ENCODE data around the gene EEF1AKMT3. TPM values are rescaled to one million over a fixed set of nuclear protein-coding genes. Genes with fewer than 3 reads are reported as not detected.

Gene EEF1AKMT3
- total RNA-seq, 2 experiments from 2014 or later = 3.6 to 4.6 TPM

DNA sequence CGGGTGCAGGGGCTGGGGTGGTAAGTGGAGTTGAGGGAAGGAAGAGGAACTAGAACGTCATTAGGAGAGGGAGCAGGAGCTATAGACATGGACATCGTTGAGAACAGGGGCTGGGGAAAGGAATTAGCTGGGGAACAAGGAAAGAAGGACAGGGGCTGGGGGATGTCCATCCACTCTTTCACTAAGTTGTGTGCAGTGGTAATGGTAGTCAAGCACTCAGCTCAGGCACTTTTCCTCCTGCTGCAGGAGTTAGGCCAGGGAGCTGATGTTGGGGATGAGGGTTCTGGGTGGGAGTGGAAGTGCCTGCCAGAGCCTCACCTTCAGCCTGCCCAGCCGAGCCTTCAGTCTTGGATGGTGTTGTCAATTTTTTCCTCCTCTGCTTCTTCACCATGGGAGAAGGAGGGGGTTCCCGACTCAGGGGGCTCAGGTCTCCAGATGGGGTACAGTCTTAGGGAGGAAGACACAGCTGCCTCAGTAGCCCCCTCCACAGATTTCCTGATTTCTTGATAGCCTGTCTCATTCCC, 43.0 kb upstream of the EEF1AKMT3 start:
- Mint-ChIP-seq H3K4me3 (no peak overlapping the region), H3K36me3 (ENCODE audit: low read depth) (peaks cover 38% of the 10 kb centered on the region), H3K4me1 (ENCODE audit: low read depth) (no peaks in the 10 kb centered on the region), H3K27me3 (ENCODE audit: low read depth) (no peaks in the 10 kb centered on the region), H3K27ac (no peak overlapping the region), H3K9me3 (no peaks in the 10 kb centered on the region)
- CTCF ChIA-PET = interaction anchor here (1.2 to 1.9 kb wide), 3 partner anchors 12 to 148 kb away, joined by 3 to 7 read pairs (median 4); no protein-coding TSS in a partner anchor
- intact Hi-C loops (cut with micrococcal nuclease) = no loop called here
- no peak for DNase-seq

DNA sequence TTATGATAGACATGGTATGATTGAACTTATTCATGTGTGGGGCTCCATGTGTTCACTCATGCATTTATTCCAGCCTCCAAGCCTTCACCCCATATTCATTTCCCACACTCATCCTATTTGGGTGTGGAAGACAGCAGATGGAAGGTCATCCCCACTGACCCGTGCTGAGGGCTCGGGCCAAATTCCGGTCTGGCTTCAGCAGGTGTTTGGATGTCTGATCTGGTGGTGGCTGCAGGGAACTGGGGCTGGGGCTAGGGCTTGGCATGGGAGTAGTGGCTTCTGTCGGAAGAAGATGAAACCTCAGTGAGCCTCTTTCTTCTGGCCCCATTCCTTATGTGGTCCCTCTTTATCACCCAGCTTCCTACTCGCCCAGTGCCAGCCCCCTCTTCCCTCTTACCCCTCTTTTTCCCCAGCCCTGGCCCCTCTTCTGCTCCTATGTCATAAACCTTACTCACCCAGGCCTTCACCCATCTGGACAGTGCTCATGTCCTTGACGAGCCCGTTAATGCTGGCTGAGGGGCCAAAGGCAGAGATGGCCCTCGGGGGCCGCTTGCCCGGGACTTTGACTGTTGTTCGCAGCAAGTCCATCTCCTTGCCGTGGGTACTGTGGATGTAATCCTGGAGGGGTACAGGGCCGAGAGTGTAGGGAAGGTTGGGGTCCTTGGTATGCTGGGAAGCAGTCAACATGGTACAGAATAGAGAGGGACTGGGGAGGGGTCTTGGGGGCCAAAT, 41.9 kb upstream of the EEF1AKMT3 start:
- intact Hi-C loops (cut with micrococcal nuclease) = no loop called here
- Mint-ChIP-seq H3K36me3 (ENCODE audit: low read depth) (peaks cover 40% of the 10 kb centered on the region), H3K9me3 (no peaks in the 10 kb centered on the region), H3K27ac (no peak overlapping the region), H3K4me1 (ENCODE audit: low read depth) (no peaks in the 10 kb centered on the region), H3K4me3 (no peak overlapping the region), H3K27me3 (ENCODE audit: low read depth) (no peaks in the 10 kb centered on the region)
- CTCF ChIA-PET = interaction anchor here (1.8 kb wide), 1 partner anchor 149 kb away, joined by 4 read pairs; no protein-coding TSS in a partner anchor
- no peak for DNase-seq

DNA sequence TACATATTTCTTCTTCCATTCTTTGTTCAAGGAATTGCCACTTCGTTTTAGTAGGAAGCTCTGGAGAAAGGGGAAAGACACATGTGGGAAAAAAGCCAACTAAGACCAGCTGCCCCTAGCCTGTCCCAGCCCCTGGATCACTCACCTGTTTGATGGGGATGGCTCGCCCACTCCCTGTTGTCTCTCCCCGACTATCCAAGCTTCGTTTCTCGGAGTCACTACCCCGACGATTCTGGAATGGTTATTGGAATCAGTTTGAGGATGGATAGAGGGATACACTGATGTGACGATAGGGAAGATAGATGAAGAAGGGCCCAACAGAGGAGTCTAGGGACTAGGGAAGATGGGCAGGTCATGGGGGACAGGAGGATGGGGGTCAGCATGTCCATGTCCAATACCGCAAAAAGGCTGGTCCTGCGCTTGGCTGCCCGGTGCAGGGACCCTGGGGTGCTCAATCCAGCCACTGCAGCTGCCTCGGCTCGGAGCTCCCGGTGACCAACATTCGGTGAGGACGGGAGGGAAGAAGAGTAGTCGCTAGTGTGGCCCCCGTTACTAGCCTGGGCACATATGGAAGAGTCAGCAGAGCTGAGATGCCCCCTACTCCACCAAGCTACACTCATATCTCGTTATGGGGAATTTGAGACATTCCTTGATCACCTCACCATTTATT, 40.9 kb upstream of the EEF1AKMT3 start:
- intact Hi-C loops (cut with micrococcal nuclease) = no loop called here
- Mint-ChIP-seq H3K9me3 (no peaks in the 10 kb centered on the region), H3K4me1 (ENCODE audit: low read depth) (peaks cover 2% of the 10 kb centered on the region), H3K36me3 (ENCODE audit: low read depth) (peaks cover 36% of the 10 kb centered on the region), H3K27me3 (ENCODE audit: low read depth) (no peaks in the 10 kb centered on the region), H3K27ac (no peak overlapping the region), H3K4me3 (no peak overlapping the region)
- no peak for DNase-seq
- CTCF ChIA-PET = interaction anchor here (0.7 to 0.9 kb wide), 3 partner anchors 10 to 28 kb away, joined by 4 read pairs; no protein-coding TSS in a partner anchor

GRCh38 chr12:57732270-57732669, 40.1 kb upstream of the EEF1AKMT3 start:
- no peak for DNase-seq
- Mint-ChIP-seq H3K36me3 (ENCODE audit: low read depth) (peaks cover 36% of the 10 kb centered on the region), H3K27ac (no peak overlapping the region), H3K9me3 (no peaks in the 10 kb centered on the region), H3K4me3 (no peak overlapping the region), H3K27me3 (ENCODE audit: low read depth) (no peaks in the 10 kb centered on the region), H3K4me1 (ENCODE audit: low read depth) (peaks cover 6% of the 10 kb centered on the region)
- CTCF ChIA-PET = interaction anchor here (0.8 kb wide), 1 partner anchor 9 kb away, joined by 4 read pairs; no protein-coding TSS in a partner anchor
- intact Hi-C loops (cut with micrococcal nuclease) = no loop called here

DNA sequence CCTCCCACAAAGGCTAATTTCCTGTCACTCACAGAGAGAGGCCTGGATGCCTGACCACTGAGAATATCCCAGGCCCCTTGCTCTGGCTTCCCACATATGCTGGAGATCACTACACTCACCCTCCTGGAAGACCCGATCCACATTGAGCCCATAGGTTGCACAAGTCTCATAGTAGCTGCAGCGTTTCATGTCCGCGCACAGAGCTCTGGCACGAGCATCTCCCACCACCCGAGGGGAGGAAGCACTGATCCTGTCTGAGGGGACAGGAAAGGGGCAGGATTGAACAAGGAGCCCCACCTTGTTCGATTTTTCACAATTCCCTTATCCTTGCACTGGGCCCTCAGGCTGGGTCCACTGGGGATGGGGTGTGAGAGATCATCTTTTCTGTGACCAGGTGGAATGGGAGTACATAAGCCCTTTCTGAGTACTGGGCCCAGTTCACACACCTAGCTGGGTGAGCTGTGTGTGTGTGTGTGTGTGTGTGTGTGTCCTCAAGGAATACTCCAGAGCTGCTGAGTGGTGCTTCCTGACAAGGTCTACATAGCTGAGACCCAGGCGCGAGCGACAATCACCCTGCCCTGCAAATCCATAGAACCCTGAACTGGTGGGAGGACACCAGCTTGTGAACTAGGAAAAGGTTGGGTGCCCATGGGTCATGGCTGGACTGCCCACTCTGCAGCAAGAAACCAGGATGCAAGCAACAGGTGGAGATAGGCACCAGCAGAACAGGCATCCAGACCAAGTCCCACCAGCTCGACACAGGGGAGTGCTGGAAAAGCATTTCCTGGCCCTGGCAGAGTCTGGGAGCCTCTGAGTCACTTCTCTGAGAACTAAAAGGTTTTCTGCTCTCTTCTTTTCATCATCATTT, 39.5 kb upstream of the EEF1AKMT3 start:
- H3K4me1 Mint-ChIP-seq (ENCODE audit: low read depth) = peaks cover 6% of the 10 kb centered on the region
- intact Hi-C loops (cut with micrococcal nuclease) = no loop called here
- no peak for DNase-seq
- CTCF ChIA-PET = interaction anchor here (0.7 to 0.8 kb wide), 4 partner anchors 8 to 274 kb away, joined by 3 to 4 read pairs (median 4); no protein-coding TSS in a partner anchor
- no peaks in the 10 kb centered on the region for H3K27me3 Mint-ChIP-seq (ENCODE audit: low read depth)
- H3K36me3 Mint-ChIP-seq (ENCODE audit: low read depth) = peaks cover 32% of the 10 kb centered on the region
- no peak overlapping the region for H3K4me3 Mint-ChIP-seq
- no peak overlapping the region for H3K27ac Mint-ChIP-seq
- H3K9me3 Mint-ChIP-seq = no peaks in the 10 kb centered on the region

DNA sequence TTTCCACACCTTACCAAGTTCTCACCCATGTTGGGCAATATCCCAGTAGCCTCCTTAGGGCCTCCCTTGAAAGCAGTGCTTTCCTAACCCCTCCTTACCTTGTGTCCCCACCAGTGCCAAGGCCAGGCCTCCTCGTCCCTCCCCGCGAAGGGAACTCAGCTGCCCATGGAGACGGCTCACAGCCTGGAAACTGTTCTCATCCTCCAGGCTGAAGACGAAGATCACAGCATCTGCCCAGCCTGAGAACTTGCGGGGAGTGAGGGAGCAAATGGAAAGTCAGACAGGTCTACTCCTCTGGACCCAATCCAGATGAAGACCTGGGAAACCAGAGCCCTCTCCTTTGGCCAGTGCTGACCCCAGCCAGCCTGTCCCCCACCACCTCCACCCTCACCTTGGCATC, 38.5 kb upstream of the EEF1AKMT3 start:
- CTCF ChIA-PET = no interaction called here
- Mint-ChIP-seq H3K4me3 (no peak overlapping the region), H3K27me3 (ENCODE audit: low read depth) (no peaks in the 10 kb centered on the region), H3K27ac (no peak overlapping the region), H3K9me3 (no peaks in the 10 kb centered on the region), H3K36me3 (ENCODE audit: low read depth) (peaks cover 26% of the 10 kb centered on the region), H3K4me1 (ENCODE audit: low read depth) (peaks cover 7% of the 10 kb centered on the region)
- no peak for DNase-seq
- intact Hi-C loops (cut with micrococcal nuclease) = no loop called here

- Mint-ChIP-seq H3K27me3 (ENCODE audit: low read depth) (no peaks in the 10 kb centered on the region), H3K27ac (no peak overlapping the region), H3K9me3 (no peaks in the 10 kb centered on the region), H3K36me3 (ENCODE audit: low read depth) (peaks cover 23% of the 10 kb centered on the region), H3K4me1 (ENCODE audit: low read depth) (peaks cover 13% of the 10 kb centered on the region), H3K4me3 (no peak overlapping the region)
- no peak for DNase-seq
- CTCF ChIA-PET = interaction anchor here (0.7 kb wide), 2 partner anchors 9 to 169 kb away, joined by 3 read pairs; no protein-coding TSS in a partner anchor
- intact Hi-C loops (cut with micrococcal nuclease) = no loop called here
Measured at GRCh38 chr12:57734591-57734990, 37.8 kb upstream of the EEF1AKMT3 start.

GRCh38 chr12:57735198-57735855, 37.1 kb upstream of the EEF1AKMT3 start:
- intact Hi-C loops (cut with micrococcal nuclease) = no loop called here
- no peak overlapping the region for H3K4me3 Mint-ChIP-seq
- H3K4me1 Mint-ChIP-seq (ENCODE audit: low read depth) = peaks cover 19% of the 10 kb centered on the region
- no peak overlapping the region for H3K27ac Mint-ChIP-seq
- H3K36me3 Mint-ChIP-seq (ENCODE audit: low read depth) = peaks cover 23% of the 10 kb centered on the region
- H3K9me3 Mint-ChIP-seq = no peaks in the 10 kb centered on the region
- no peaks in the 10 kb centered on the region for H3K27me3 Mint-ChIP-seq (ENCODE audit: low read depth)
- CTCF ChIA-PET = interaction anchor here (0.7 kb wide), 1 partner anchor 168 kb away, joined by 3 read pairs; no protein-coding TSS in a partner anchor
- no peak for DNase-seq

GRCh38 chr12:57735952-57736740, 36.3 kb upstream of the EEF1AKMT3 start:
- H3K27ac Mint-ChIP-seq = no peak overlapping the region
- no peak overlapping the region for H3K4me3 Mint-ChIP-seq
- intact Hi-C loops (cut with micrococcal nuclease) = no loop called here
- peaks cover 25% of the 10 kb centered on the region for H3K4me1 Mint-ChIP-seq (ENCODE audit: low read depth)
- DNase-seq = no peak
- H3K9me3 Mint-ChIP-seq = no peaks in the 10 kb centered on the region
- CTCF ChIA-PET = interaction anchor here (0.9 kb wide), 1 partner anchor 10 kb away, joined by 4 read pairs; no protein-coding TSS in a partner anchor
- no peaks in the 10 kb centered on the region for H3K27me3 Mint-ChIP-seq (ENCODE audit: low read depth)
- H3K36me3 Mint-ChIP-seq (ENCODE audit: low read depth) = peaks cover 22% of the 10 kb centered on the region

- Mint-ChIP-seq H3K36me3 (ENCODE audit: low read depth) (peaks cover 16% of the 10 kb centered on the region), H3K4me3 (no peak overlapping the region), H3K27me3 (ENCODE audit: low read depth) (no peaks in the 10 kb centered on the region), H3K9me3 (no peaks in the 10 kb centered on the region), H3K4me1 (ENCODE audit: low read depth) (peaks cover 25% of the 10 kb centered on the region), H3K27ac (no peak overlapping the region)
- DNase-seq = no peak
- CTCF ChIA-PET = interaction anchor here (0.9 kb wide), 1 partner anchor 10 kb away, joined by 4 read pairs; no protein-coding TSS in a partner anchor
- intact Hi-C loops (cut with micrococcal nuclease) = no loop called here
Measured at GRCh38 chr12:57736741-57737466, 35.5 kb upstream of the EEF1AKMT3 start.
